H9 (cell line): ENCODE measurements around the gene SNPH. TPM values are rescaled to one million over a fixed set of nuclear protein-coding genes. Genes with fewer than 3 reads are reported as not detected.

Source experiments
- DNase-seq: peaks from one replicate; pipeline ENCODE4 v3.0.0-alpha.2; 2017
- H2AFZ ChIP-seq: one replicate; pipeline ENCODE4 v1.6.1; 2013; ENCODE audit warnings: mild to moderate bottlenecking, low read length, control low read depth, moderate library complexity
- H2AK5ac ChIP-seq: 2 replicates; pipeline ENCODE4 v1.6.1; 2013; ENCODE audit warnings: low read length, control low read depth, mixed read lengths; ENCODE audit not compliant: insufficient read length
- H2BK120ac ChIP-seq: one replicate; pipeline ENCODE4 v1.6.1; 2013; ENCODE audit warnings: low read depth, mild to moderate bottlenecking, low read length, control low read depth, inconsistent platforms; ENCODE audit not compliant: poor library complexity, severe bottlenecking
- H2BK12ac ChIP-seq: 2 replicates; pipeline ENCODE4 v1.6.1; 2013; ENCODE audit warnings: low read length, control low read depth, mixed read lengths, low read depth; ENCODE audit not compliant: insufficient read length
- H2BK15ac ChIP-seq: 2 replicates; pipeline ENCODE4 v1.6.1; 2013; ENCODE audit warnings: low read depth, low read length, control low read depth
- H2BK20ac ChIP-seq: one replicate; pipeline ENCODE4 v1.6.1; 2013; ENCODE audit warnings: low read depth, mild to moderate bottlenecking, low read length, control low read depth, inconsistent platforms; ENCODE audit not compliant: poor library complexity, severe bottlenecking
- H2BK5ac ChIP-seq: 2 replicates; pipeline ENCODE4 v1.6.1; 2013; ENCODE audit warnings: low read length, control low read depth, mixed read lengths; ENCODE audit not compliant: insufficient read length
- H3K14ac ChIP-seq: 2 replicates; pipeline ENCODE4 v1.6.1; 2013; ENCODE audit warnings: low read length, control low read depth; ENCODE audit not compliant: insufficient read depth
- H3K18ac ChIP-seq: 2 replicates; pipeline ENCODE4 v1.6.1; 2013; ENCODE audit warnings: low read depth, mild to moderate bottlenecking, mixed read lengths, low read length, control low read depth; ENCODE audit not compliant: insufficient read length
- H3K23ac ChIP-seq: 2 replicates; pipeline ENCODE4 v1.6.1; 2013; ENCODE audit warnings: low read length, control low read depth, mixed read lengths, low read depth; ENCODE audit not compliant: insufficient read length
- H3K23me2 ChIP-seq: 2 replicates; pipeline ENCODE4 v1.6.1; 2013; ENCODE audit warnings: low read depth, mild to moderate bottlenecking, mixed read lengths, low read length, control low read depth; ENCODE audit not compliant: insufficient read length, poor library complexity, severe bottlenecking
- H3K27ac ChIP-seq: 2 replicates; pipeline ENCODE4 v1.5.1; 2013; ENCODE audit warnings: low read length, control low read depth, mixed read lengths, low read depth; ENCODE audit not compliant: insufficient read length
- H3K27me3 ChIP-seq: 2 replicates; pipeline ENCODE4 v1.6.1; 2013; ENCODE audit warnings: low read length, control low read depth, inconsistent platforms; ENCODE audit not compliant: insufficient read depth
- H3K4ac ChIP-seq: 2 replicates; pipeline ENCODE4 v1.6.1; 2013; ENCODE audit warnings: low read depth, mild to moderate bottlenecking, control low read depth, inconsistent platforms, low read length, moderate library complexity
- H3K4me1 ChIP-seq: 2 replicates; pipeline ENCODE4 v1.6.1; 2013; ENCODE audit warnings: low read length, control low read depth, inconsistent platforms; ENCODE audit not compliant: insufficient read depth
- H3K4me2 ChIP-seq: 2 replicates; pipeline ENCODE4 v1.6.1; 2013; ENCODE audit warnings: low read length, control low read depth, mixed read lengths; ENCODE audit not compliant: insufficient read length, insufficient read depth
- H3K56ac ChIP-seq: 2 replicates; pipeline ENCODE4 v1.6.1; 2013; ENCODE audit warnings: low read depth, mild to moderate bottlenecking, mixed read lengths, low read length, control low read depth; ENCODE audit not compliant: insufficient read length
- H3K79me1 ChIP-seq: 2 replicates; pipeline ENCODE4 v1.6.1; 2013; ENCODE audit warnings: low read depth, mild to moderate bottlenecking, moderate library complexity, low read length, control low read depth, inconsistent platforms; ENCODE audit not compliant: insufficient read depth, poor library complexity, severe bottlenecking
- H3K79me2 ChIP-seq: 2 replicates; pipeline ENCODE4 v1.6.1; 2013; ENCODE audit warnings: low read length, control low read depth, inconsistent platforms; ENCODE audit not compliant: insufficient read depth
- H3K9ac ChIP-seq: 2 replicates; pipeline ENCODE4 v1.6.1; 2013; ENCODE audit warnings: low read length, control low read depth, mixed read lengths; ENCODE audit not compliant: insufficient read length; ENCODE audit errors: extremely low read depth
- H3K9me3 ChIP-seq: one replicate; pipeline ENCODE4 v1.6.1; 2013; ENCODE audit warnings: low read depth, low read length, inconsistent platforms; ENCODE audit not compliant: control insufficient read depth
- H3T11ph ChIP-seq: one replicate; pipeline ENCODE4 v1.6.1; 2013; ENCODE audit warnings: mild to moderate bottlenecking, low read length, control low read depth, inconsistent platforms
- H4K20me1 ChIP-seq: one replicate; pipeline ENCODE4 v1.6.1; 2013; ENCODE audit not compliant: control insufficient read depth, insufficient read length, insufficient read depth
- H4K5ac ChIP-seq: 2 replicates; pipeline ENCODE4 v1.6.1; 2013; ENCODE audit warnings: low read depth, mild to moderate bottlenecking, mixed read lengths, low read length, control low read depth; ENCODE audit not compliant: insufficient read length
- H4K8ac ChIP-seq: replicated peaks from 2 replicates; pipeline ENCODE4 v1.6.1; 2013; ENCODE audit warnings: low read length, control low read depth, mixed read lengths, low read depth; ENCODE audit not compliant: insufficient read length
- H4K91ac ChIP-seq: 2 replicates; pipeline ENCODE4 v1.6.1; 2013; ENCODE audit warnings: low read depth, mild to moderate bottlenecking, moderate library complexity, mixed read lengths, low read length, control low read depth; ENCODE audit not compliant: insufficient read length
- H3K27ac Mint-ChIP-seq, 3 experiments: 2 replicates in 2 of 3; 3 replicates in 1 of 3; pipeline ENCODE4 v1.8.0; 2020 to 2021; ENCODE audit warnings: mixed read lengths in 3 of 3, mild to moderate bottlenecking in 1 of 3, moderate library complexity in 1 of 3
- H3K27me3 Mint-ChIP-seq: 2 replicates; pipeline ENCODE4 v1.8.0; 2021; ENCODE audit warnings: low read depth, mild to moderate bottlenecking, moderate library complexity, mixed read lengths
- H3K36me3 Mint-ChIP-seq, 3 experiments: 2 replicates in 2 of 3; 3 replicates in 1 of 3; pipeline ENCODE4 v1.8.0; 2020 to 2021; ENCODE audit warnings: low read depth in 3 of 3, mixed read lengths in 3 of 3; ENCODE audit not compliant: insufficient read depth in 1 of 3
- H3K4me1 Mint-ChIP-seq, 2 experiments: 2 replicates each; pipeline ENCODE4 v1.8.0; 2020; ENCODE audit warnings: mixed read lengths in 2 of 2
- H3K4me3 Mint-ChIP-seq, 2 experiments: 2 replicates in 1 of 2; 3 replicates in 1 of 2; pipeline ENCODE4 v1.8.0; 2020 to 2021; ENCODE audit warnings: mild to moderate bottlenecking in 2 of 2, mixed read lengths in 2 of 2, moderate library complexity in 1 of 2
- H3K9me3 Mint-ChIP-seq, 2 experiments: 2 replicates in 1 of 2; 3 replicates in 1 of 2; pipeline ENCODE4 v1.8.0; 2020; ENCODE audit warnings: mild to moderate bottlenecking in 2 of 2, mixed read lengths in 2 of 2, moderate library complexity in 1 of 2
- CTCF ChIP-seq: fragments of 200-600 bp; sonication (generic); conservative IDR thresholded peaks from 3 replicates; pipeline ENCODE4 v1.8.0; 2021; ENCODE audit warnings: antibody characterized with exemption, mild to moderate bottlenecking
- WGBS: extraction: QIAGEN DNeasy Blood & Tissue Kit; methylation state at CpG from one replicate; pipeline ENCODE4 v1.1.7; 2013; ENCODE audit warnings: missing lambda C conversion rate, low lambda C conversion rate, mixed read lengths; ENCODE audit not compliant: insufficient read length; ENCODE audit errors: extremely low coverage; 5-methylcytosine and 5-hydroxymethylcytosine counted together
- total RNA-seq: library from RNA; stranded (reverse); gene quantifications from 2 replicates; pipeline ENCODE4 v1.2.1, GENCODE V29; 2021

The SNPH gene
- total RNA-seq, 1 experiment from 2014 or later = 1.8 TPM

DNA sequence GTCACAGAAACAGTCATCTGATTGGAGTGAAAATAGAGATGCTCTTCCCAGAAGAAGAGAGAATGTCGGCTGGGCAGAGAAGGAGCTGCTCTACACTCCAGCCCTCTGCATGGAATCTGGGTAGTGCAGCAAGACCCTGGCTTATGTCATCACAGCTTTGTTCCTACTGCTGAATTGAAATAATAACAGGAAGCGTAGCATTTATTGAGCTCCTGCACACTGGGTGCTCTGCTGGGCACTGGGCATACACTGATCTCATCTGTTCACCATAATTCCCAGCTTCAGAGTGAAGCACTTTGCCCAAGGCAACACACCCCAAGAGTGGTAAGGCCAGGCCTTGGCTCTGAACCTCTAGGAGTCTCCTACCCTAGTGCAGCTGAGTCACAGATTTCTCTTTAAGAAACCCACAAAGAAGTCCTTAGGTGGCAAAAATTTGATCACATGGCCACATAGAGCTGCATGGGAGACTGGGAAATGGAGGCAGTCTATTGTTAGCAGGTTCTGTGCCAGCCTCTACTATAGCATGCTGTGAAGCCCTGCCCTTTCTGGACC, 66.7 kb downstream of the SNPH start:
- H3K14ac ChIP-seq = no peak overlapping the region
- H3K23ac ChIP-seq = no peak overlapping the region
- WGBS = no CpG with 5 or more reads among the region's 2 CpGs
- H4K8ac ChIP-seq = no peak overlapping the region
- Mint-ChIP-seq H3K4me1 (peaks cover 11 to 12% of the 10 kb centered on the region in 2 experiments), H3K27ac (no peak overlapping the region; a peak in 1 of 7 replicates), H3K9me3 (no peaks in the 10 kb centered on the region), H3K4me3 (no peak overlapping the region), H3K36me3 (peaks cover 15 to 29% (median 22%) of the 10 kb centered on the region in 3 experiments; a peak in 6 of 7 replicates), H3K27me3 (no peaks in the 10 kb centered on the region)
- H3K18ac ChIP-seq = no peak overlapping the region
- no peak overlapping the region for H2AFZ ChIP-seq
- no peaks in the 10 kb centered on the region for H3K23me2 ChIP-seq
- H2BK5ac ChIP-seq = no peak overlapping the region
- H4K5ac ChIP-seq = no peak overlapping the region
- H2BK20ac ChIP-seq = no peak overlapping the region
- no peak overlapping the region for H4K91ac ChIP-seq
- no peak overlapping the region for H3K56ac ChIP-seq
- H2BK120ac ChIP-seq = no peak overlapping the region
- H3K9me3 ChIP-seq = no peaks in the 10 kb centered on the region
- no peak overlapping the region for H3K4me2 ChIP-seq
- no peak overlapping the region for H3K4ac ChIP-seq
- H3K27me3 ChIP-seq = no peaks in the 10 kb centered on the region
- no peak overlapping the region for H2AK5ac ChIP-seq
- no peak for DNase-seq
- H3K79me1 ChIP-seq = peaks cover 4% of the 10 kb centered on the region
- no peak overlapping the region for H2BK12ac ChIP-seq
- no peak overlapping the region for H3K27ac ChIP-seq
- no peak overlapping the region for H3K9ac ChIP-seq
- H3K4me1 ChIP-seq = no peaks in the 10 kb centered on the region
- no peak overlapping the region for H2BK15ac ChIP-seq
- peaks cover 2% of the 10 kb centered on the region for H4K20me1 ChIP-seq
- H3T11ph ChIP-seq = no peak overlapping the region
- no peaks in the 10 kb centered on the region; the same call in 1 of the 2 replicates for H3K79me2 ChIP-seq
- TF ChIP-seq CTCF = no peak
